Measurements from ENCODE around the gene XXYLT1. TPM values are rescaled to one million over a fixed set of nuclear protein-coding genes. Genes with fewer than 3 reads are reported as not detected.

XXYLT1 gene
- total and polyA plus RNA-seq, 8 donors, result 1.8 to 5.0 (median 2.6) TPM

- 76 to 79% methylated on average over 7 of the region's 7 CpGs for WGBS, 2 donors
- ATAC-seq (no peak), DNase-seq (no peak), FAIRE-seq (no peak)
- Histone ChIP-seq H3K36me3 (no peaks in the 10 kb centered on the region), H3K27me3 (no peaks in the 10 kb centered on the region), H3K4me1 (no peaks in the 10 kb centered on the region), H3K9me3 (no peaks in the 10 kb centered on the region), H3K4me3 (no peak overlapping the region), H3K27ac (no peak overlapping the region)
- intact Hi-C loops (cut with DNase I), result no loop called here
- TF ChIP-seq, protein P1, sequence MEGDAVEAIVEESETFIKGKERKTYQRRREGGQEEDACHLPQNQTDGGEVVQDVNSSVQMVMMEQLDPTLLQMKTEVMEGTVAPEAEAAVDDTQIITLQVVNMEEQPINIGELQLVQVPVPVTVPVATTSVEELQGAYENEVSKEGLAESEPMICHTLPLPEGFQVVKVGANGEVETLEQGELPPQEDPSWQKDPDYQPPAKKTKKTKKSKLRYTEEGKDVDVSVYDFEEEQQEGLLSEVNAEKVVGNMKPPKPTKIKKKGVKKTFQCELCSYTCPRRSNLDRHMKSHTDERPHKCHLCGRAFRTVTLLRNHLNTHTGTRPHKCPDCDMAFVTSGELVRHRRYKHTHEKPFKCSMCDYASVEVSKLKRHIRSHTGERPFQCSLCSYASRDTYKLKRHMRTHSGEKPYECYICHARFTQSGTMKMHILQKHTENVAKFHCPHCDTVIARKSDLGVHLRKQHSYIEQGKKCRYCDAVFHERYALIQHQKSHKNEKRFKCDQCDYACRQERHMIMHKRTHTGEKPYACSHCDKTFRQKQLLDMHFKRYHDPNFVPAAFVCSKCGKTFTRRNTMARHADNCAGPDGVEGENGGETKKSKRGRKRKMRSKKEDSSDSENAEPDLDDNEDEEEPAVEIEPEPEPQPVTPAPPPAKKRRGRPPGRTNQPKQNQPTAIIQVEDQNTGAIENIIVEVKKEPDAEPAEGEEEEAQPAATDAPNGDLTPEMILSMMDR (IDR thresholded peaks at IDR 0.05), result no peak
Measured at GRCh38 chr3:195128255-195129071, 142.5 kb downstream of the XXYLT1 start.

GRCh38 chr3:195126056-195126605 lies 144.8 kb downstream of the XXYLT1 start:
- intact Hi-C loops (cut with DNase I), result no loop called here
- no peak for ATAC-seq
- FAIRE-seq, result no peak
- TF ChIP-seq, protein P1 (IDR thresholded peaks at IDR 0.05), result no peak
- Histone ChIP-seq H3K9me3 (no peaks in the 10 kb centered on the region), H3K27me3 (no peaks in the 10 kb centered on the region), H3K4me1 (no peaks in the 10 kb centered on the region), H3K4me3 (no peak overlapping the region), H3K36me3 (no peaks in the 10 kb centered on the region), H3K27ac (no peak overlapping the region)
- 91% methylated on average over 14 of the region's 14 CpGs for WGBS, 2 donors
- DNase-seq, result no peak

GRCh38 chr3:195125646-195126045 lies 145.3 kb downstream of the XXYLT1 start:
- DNase-seq (no peak), FAIRE-seq (no peak), ATAC-seq (no peak)
- 93% methylated on average over 11 of the region's 11 CpGs for WGBS, 2 donors
- Histone ChIP-seq H3K27ac (no peak overlapping the region), H3K36me3 (no peaks in the 10 kb centered on the region), H3K9me3 (no peaks in the 10 kb centered on the region), H3K4me3 (no peak overlapping the region), H3K4me1 (no peaks in the 10 kb centered on the region), H3K27me3 (no peaks in the 10 kb centered on the region)
- intact Hi-C loops (cut with DNase I), result no loop called here
- TF ChIP-seq, protein P1 (IDR thresholded peaks at IDR 0.05), result no peak

DNA sequence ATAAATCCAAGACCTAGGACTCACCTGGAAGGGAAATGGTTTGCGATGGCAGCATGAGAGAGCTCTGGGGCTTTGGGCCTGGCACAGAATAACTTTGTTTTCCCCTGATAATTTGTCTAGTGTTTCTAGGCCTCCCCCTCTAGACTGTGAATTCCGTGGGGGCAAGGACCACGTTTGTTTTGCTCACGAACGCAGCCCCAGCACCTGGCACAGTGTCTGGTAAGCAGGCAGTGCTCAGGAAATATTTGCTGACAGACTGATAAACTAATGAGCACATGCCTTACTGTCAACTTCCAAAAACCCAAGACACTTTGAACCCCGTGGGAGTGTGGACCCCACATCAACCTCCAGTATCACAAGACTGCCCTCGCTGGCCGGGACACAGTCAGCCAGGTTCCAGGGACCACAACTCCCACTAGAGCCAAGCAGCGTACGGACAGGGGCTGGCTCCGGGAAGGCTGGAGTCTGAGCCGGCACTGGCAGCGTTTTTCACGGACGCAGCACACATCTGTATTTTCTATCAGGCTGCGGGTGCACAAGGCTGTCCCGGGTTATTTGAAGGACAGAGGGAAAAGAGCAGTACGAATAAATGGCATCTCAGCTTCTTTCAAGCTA lies 146.5 kb downstream of the XXYLT1 start:
- H3K27me3 ChIP-seq, result no peaks in the 10 kb centered on the region
- intact Hi-C loops (cut with DNase I), result no loop called here
- no peak overlapping the region for H3K27ac ChIP-seq
- H3K9me3 ChIP-seq, result no peaks in the 10 kb centered on the region
- TF ChIP-seq, protein P1 (IDR thresholded peaks at IDR 0.05), result no peak
- FAIRE-seq (no peak), ATAC-seq (no peak), DNase-seq (no peak)
- no peaks in the 10 kb centered on the region for H3K4me1 ChIP-seq
- 70 to 71% methylated on average over 18 of the region's 18 CpGs for WGBS, 2 donors
- no peak overlapping the region for H3K4me3 ChIP-seq
- no peaks in the 10 kb centered on the region for H3K36me3 ChIP-seq

All from pancreas (tissue), 10 donors.